BJ (cell line): ENCODE results near the gene ATP1A2. TPM values are rescaled to one million over a fixed set of nuclear protein-coding genes. Genes with fewer than 3 reads are reported as not detected.

Source experiments
- CTCF ChIA-PET: fragments of 350-600 bp; formaldehyde crosslinking; extraction: SDS; loops from one replicate; lab custom pipeline; 2021; ENCODE audit warnings: antibody characterized with exemption, inconsistent platforms; lab: Yijun Ruan, JAX
- POLR2A ChIA-PET: fragments of 300-600 bp; sonication (Branson Sonifier 250); formaldehyde crosslinking; extraction: SDS; loops from one replicate; lab custom pipeline; 2021; ENCODE audit warnings: antibody characterized with exemption; lab: Charles Lee
- DNase-seq: peaks from one replicate; pipeline ENCODE4 v3.0.0-alpha.2; 2011; ENCODE audit warnings: low read depth
- H3K27me3 ChIP-seq: 2 replicates; pipeline ENCODE4 v1.6.0; 2011; ENCODE audit warnings: low read length; ENCODE audit not compliant: control insufficient read depth, insufficient read depth
- H3K36me3 ChIP-seq: 2 replicates; pipeline ENCODE4 v1.5.1; 2011; ENCODE audit warnings: low read length; ENCODE audit not compliant: control insufficient read depth, insufficient read depth
- H3K4me3 ChIP-seq: 2 replicates; pipeline ENCODE4 v1.5.1; 2011; ENCODE audit warnings: low read depth, mild to moderate bottlenecking, control low read depth, low read length
- CTCF ChIP-seq: IDR thresholded peaks from 2 replicates; pipeline ENCODE4 v1.5.1; 2011; ENCODE audit warnings: low read depth, mild to moderate bottlenecking, control low read depth, inconsistent platforms, low read length, moderate library complexity; ENCODE audit not compliant: insufficient read depth
- polyA plus RNA-seq: library from polyadenylated mRNA; depleted of rRNA; stranded (reverse); fragments of >200 nt; gene quantifications from 2 replicates; pipeline ENCODE4 v1.2.3, GENCODE V29; 2011

ATP1A2 gene
- polyA plus RNA-seq, 1 experiment = 1.1 TPM

- Histone ChIP-seq H3K4me3 (no peak overlapping the region), H3K36me3 (peaks cover 3% of the 10 kb centered on the region), H3K27me3 (no peaks in the 10 kb centered on the region)
- POLR2A ChIA-PET = no interaction called here
- CTCF ChIA-PET = interaction anchor here (0.7 to 1.6 kb wide), 3 partner anchors 9 to 15 kb away, joined by 3 to 9 read pairs (median 4); partner anchors contain the start of gene KCNJ9
- DNase-seq = no peak
- TF ChIP-seq CTCF = no peak
Observed at GRCh38 chr1:160093624-160094290, 21.8 kb upstream of the ATP1A2 start.

- POLR2A ChIA-PET = no interaction called here
- Histone ChIP-seq H3K27me3 (no peaks in the 10 kb centered on the region), H3K36me3 (peaks cover 3% of the 10 kb centered on the region), H3K4me3 (no peak overlapping the region)
- CTCF ChIA-PET = interaction anchor here (1.6 kb wide), 1 partner anchor 16 kb away, joined by 9 read pairs; no protein-coding TSS in a partner anchor
- no peak for TF ChIP-seq CTCF
- no peak for DNase-seq
Observed at GRCh38 chr1:160094291-160094625, 21.3 kb upstream of the ATP1A2 start.

GRCh38 chr1:160094806-160095205, 20.8 kb upstream of the ATP1A2 start:
- ChIA-PET CTCF (interaction anchor here (1.6 to 4.3 kb wide), 3 partner anchors 8 to 49 kb away, joined by 3 to 46 read pairs (median 9); no protein-coding TSS in a partner anchor), POLR2A (no interaction called here)
- H3K27me3 ChIP-seq = no peaks in the 10 kb centered on the region
- H3K4me3 ChIP-seq = no peak overlapping the region
- no peak for TF ChIP-seq CTCF
- peaks cover 3% of the 10 kb centered on the region for H3K36me3 ChIP-seq
- no peak for DNase-seq

- no peak for DNase-seq
- Histone ChIP-seq H3K4me3 (no peak overlapping the region), H3K27me3 (no peaks in the 10 kb centered on the region), H3K36me3 (peaks cover 3% of the 10 kb centered on the region)
- no peak for TF ChIP-seq CTCF
- ChIA-PET CTCF (interaction anchor here (0.9 to 4.3 kb wide), 5 partner anchors 8 to 156 kb away, joined by 3 to 46 read pairs (median 3); no protein-coding TSS in a partner anchor), POLR2A (no interaction called here)
Observed at GRCh38 chr1:160095382-160096105, 20.0 kb upstream of the ATP1A2 start.
